DND-41 (cell line): ENCODE results near the gene PPP2R5E.

Experiments used
- CTCF ChIP-seq: IDR thresholded peaks from 2 replicates; pipeline ENCODE4 v1.5.1; 2012; ENCODE audit warnings: borderline replicate concordance, low read length, moderate library complexity, mild to moderate bottlenecking; ENCODE audit not compliant: poor library complexity, severe bottlenecking; ENCODE audit errors: extremely low read depth
- EZH2 ChIP-seq: IDR thresholded peaks from 3 replicates; pipeline ENCODE4 v1.6.1; 2012; ENCODE audit warnings: borderline replicate concordance, low read depth, mild to moderate bottlenecking, moderate library complexity, low read length, inconsistent platforms; ENCODE audit not compliant: severe bottlenecking

- no peak for TF ChIP-seq CTCF
- TF ChIP-seq EZH2 = no peak
Measured at GRCh38 chr14:63486738-63487137, 56.4 kb downstream of the PPP2R5E start.
